ENCODE results near the gene AKAP7. TPM values are rescaled to one million over a fixed set of nuclear protein-coding genes. Genes with fewer than 3 reads are reported as not detected.

Gene AKAP7
- total RNA-seq, 4 donors from 2014 or later: 3.0 to 12.4 (median 3.4) TPM

GRCh38 chr6:131134980-131135243 is 355 bp upstream of the AKAP7 start:
- peak overlapping the region; percentile 80 for H3K4me3 ChIP-seq
- no peak for DNase-seq (ENCODE audit: low spot score in 2 of 2)
- peaks cover 8% of the 10 kb centered on the region for H3K4me1 ChIP-seq
- no peaks in the 10 kb centered on the region for H3K36me3 ChIP-seq
- H3K9me3 ChIP-seq: no peaks in the 10 kb centered on the region
- H3K27me3 ChIP-seq: no peaks in the 10 kb centered on the region
- H3K27ac ChIP-seq: peak overlapping the region; percentile 93
- no peak for TF ChIP-seq POLR2A (IDR thresholded peaks at IDR 0.05)
- TF ChIP-seq CTCF (IDR thresholded peaks at IDR 0.05): no peak
- no peak for TF ChIP-seq POLR2AphosphoS5 (IDR thresholded peaks at IDR 0.05)
- no peak for TF ChIP-seq EP300 (IDR thresholded peaks at IDR 0.05)
- 1% methylated on average over 4 of the region's 4 CpGs for WGBS

- TF ChIP-seq POLR2A (IDR thresholded peaks at IDR 0.05): no peak
- no peak for TF ChIP-seq EP300 (IDR thresholded peaks at IDR 0.05)
- no peak for TF ChIP-seq POLR2AphosphoS5 (IDR thresholded peaks at IDR 0.05)
- peak overlapping the region; percentile 80 for H3K4me3 ChIP-seq
- 12% methylated on average over 17 of the region's 17 CpGs for WGBS
- H3K27ac ChIP-seq: peak overlapping the region; percentile 93
- H3K9me3 ChIP-seq: no peaks in the 10 kb centered on the region
- DNase-seq (ENCODE audit: low spot score in 2 of 2): no peak
- H3K27me3 ChIP-seq: no peaks in the 10 kb centered on the region
- H3K36me3 ChIP-seq: no peaks in the 10 kb centered on the region
- H3K4me1 ChIP-seq: peaks cover 8% of the 10 kb centered on the region
Measured at GRCh38 chr6:131136021-131136786, 937 bp downstream of the AKAP7 start.

DNA sequence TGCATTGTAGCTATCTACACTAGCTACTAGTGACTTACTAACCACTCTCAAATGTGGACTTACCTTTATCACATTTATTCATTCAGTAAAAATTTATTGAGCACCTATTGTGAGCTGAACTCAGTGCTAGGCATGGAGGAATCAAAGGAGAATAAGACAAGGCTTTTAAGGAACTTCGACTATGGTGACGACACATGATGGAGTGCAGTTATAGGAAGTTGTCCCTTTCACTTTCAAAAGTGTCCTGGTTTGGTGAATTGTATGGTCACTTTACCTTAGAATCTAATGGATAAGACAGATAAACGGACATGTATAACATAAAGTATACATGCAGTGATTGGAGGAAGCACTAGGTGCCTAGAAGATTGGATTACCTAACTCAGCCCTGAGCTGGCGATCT is 4.3 kb downstream of the AKAP7 start:
- TF ChIP-seq CTCF (IDR thresholded peaks at IDR 0.05): no peak
- no peak for TF ChIP-seq POLR2A (IDR thresholded peaks at IDR 0.05)
- TF ChIP-seq EP300 (IDR thresholded peaks at IDR 0.05): no peak
- no peak for TF ChIP-seq POLR2AphosphoS5 (IDR thresholded peaks at IDR 0.05)
- no peaks in the 10 kb centered on the region for H3K9me3 ChIP-seq
- H3K4me1 ChIP-seq: peaks cover 4% of the 10 kb centered on the region
- DNase-seq (ENCODE audit: low spot score in 2 of 2): no peak
- H3K4me3 ChIP-seq: no peak overlapping the region
- no peak overlapping the region for H3K27ac ChIP-seq
- no peaks in the 10 kb centered on the region for H3K36me3 ChIP-seq
- 91% methylated on average over 4 of the region's 4 CpGs for WGBS
- no peaks in the 10 kb centered on the region for H3K27me3 ChIP-seq

- no peak overlapping the region for H3K27ac ChIP-seq
- no peak for DNase-seq (ENCODE audit: low spot score in 2 of 2)
- WGBS: 100% methylated on average over 3 of the region's 3 CpGs
- no peaks in the 10 kb centered on the region for H3K27me3 ChIP-seq
- no peak overlapping the region for H3K4me3 ChIP-seq
- H3K9me3 ChIP-seq: no peaks in the 10 kb centered on the region
- TF ChIP-seq POLR2AphosphoS5 (IDR thresholded peaks at IDR 0.05) (no peak), CTCF (IDR thresholded peaks at IDR 0.05) (no peak), POLR2A (IDR thresholded peaks at IDR 0.05) (no peak), EP300 (IDR thresholded peaks at IDR 0.05) (no peak)
- no peaks in the 10 kb centered on the region for H3K4me1 ChIP-seq
- H3K36me3 ChIP-seq: no peaks in the 10 kb centered on the region
Measured at GRCh38 chr6:131143319-131143718, 8.1 kb downstream of the AKAP7 start.

DNA sequence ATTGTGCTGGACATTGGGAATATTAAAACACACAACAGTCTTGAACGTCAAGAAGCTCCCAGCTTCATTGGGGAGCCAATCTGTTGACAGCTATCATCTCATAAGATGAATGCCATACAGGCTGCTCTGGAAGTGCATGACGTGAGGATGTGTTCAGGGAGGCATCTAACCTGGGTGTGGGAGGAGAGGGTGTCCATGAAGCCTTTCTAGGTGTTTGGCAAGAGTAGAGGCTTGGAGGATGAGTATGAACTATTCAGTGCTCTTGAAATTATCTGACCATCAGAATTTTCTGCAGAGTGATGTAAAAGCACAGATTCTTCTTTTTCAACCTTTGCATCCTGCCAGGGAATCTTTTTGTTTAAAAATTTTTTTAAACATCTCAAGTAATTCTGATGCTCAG is 11.6 kb downstream of the AKAP7 start:
- H3K4me3 ChIP-seq: no peak overlapping the region
- 92% methylated on average over 2 of the region's 2 CpGs for WGBS
- no peaks in the 10 kb centered on the region for H3K36me3 ChIP-seq
- no peak for TF ChIP-seq POLR2A (IDR thresholded peaks at IDR 0.05)
- H3K27me3 ChIP-seq: no peaks in the 10 kb centered on the region
- DNase-seq (ENCODE audit: low spot score in 2 of 2): no peak
- no peaks in the 10 kb centered on the region for H3K4me1 ChIP-seq
- no peaks in the 10 kb centered on the region for H3K9me3 ChIP-seq
- H3K27ac ChIP-seq: no peak overlapping the region

- Histone ChIP-seq H3K4me1 (no peaks in the 10 kb centered on the region), H3K27me3 (no peaks in the 10 kb centered on the region), H3K4me3 (no peak overlapping the region), H3K36me3 (no peaks in the 10 kb centered on the region), H3K9me3 (no peaks in the 10 kb centered on the region), H3K27ac (no peak overlapping the region)
- TF ChIP-seq POLR2AphosphoS5 (IDR thresholded peaks at IDR 0.05): no peak
- TF ChIP-seq EP300 (IDR thresholded peaks at IDR 0.05): no peak
- TF ChIP-seq POLR2A (IDR thresholded peaks at IDR 0.05): no peak
- TF ChIP-seq CTCF (IDR thresholded peaks at IDR 0.05): no peak
- WGBS: 98% methylated on average over 2 of the region's 2 CpGs
- no peak for DNase-seq (ENCODE audit: low spot score in 2 of 2)
Measured at GRCh38 chr6:131156411-131156810, 21.1 kb downstream of the AKAP7 start.

All from suprapubic skin (tissue), 4 donors.